Caco-2 (cell line): Measurements from ENCODE around the gene CACNA1G. TPM values are rescaled to one million over a fixed set of nuclear protein-coding genes. Genes with fewer than 3 reads are reported as not detected.

Source experiments
- BruUV-seq: library from RNA; stranded (reverse); fragments of 400-500 nt; replicated peaks from 2 replicates; lab custom pipeline; 2021; lab: Mats Ljungman, UMichigan
- CTCF ChIA-PET: fragments of 300-600 bp; sonication (Branson Sonifier 250); formaldehyde crosslinking; loops from one replicate; lab custom pipeline; 2022; ENCODE audit warnings: antibody characterized with exemption; lab: Charles Lee
- POLR2A ChIA-PET: fragments of 300-600 bp; sonication (Branson Sonifier 250); formaldehyde crosslinking; loops from one replicate; lab custom pipeline; 2022; ENCODE audit warnings: antibody characterized with exemption; lab: Charles Lee
- DNase-seq, 2 experiments: peaks; one replicate each; pipeline versions ENCODE4 v3.0.0 to v3.0.0-alpha.2; 2020 to 2022
- H3K27me3 ChIP-seq: replicated peaks from 2 replicates; pipeline ENCODE4 v1.6.0; 2011; ENCODE audit warnings: low read length; ENCODE audit not compliant: control insufficient read depth, insufficient read depth
- H3K36me3 ChIP-seq: 2 replicates; pipeline ENCODE4 v1.5.1; 2011; ENCODE audit warnings: low read length; ENCODE audit not compliant: control insufficient read depth, insufficient read depth
- H3K4me1 ChIP-seq: fragments of 250-450 bp; sonication (Bioruptor Pico); 2 replicates; pipeline ENCODE4 v1.5.1; 2020; ENCODE audit warnings: mild to moderate bottlenecking
- H3K4me3 ChIP-seq: 2 replicates; pipeline ENCODE4 v1.5.1; 2011; ENCODE audit warnings: low read depth, mild to moderate bottlenecking, control low read depth, low read length
- H3K9me3 ChIP-seq: fragments of 250-450 bp; sonication (Bioruptor Pico); 2 replicates; pipeline ENCODE4 v1.5.1; 2020; ENCODE audit warnings: mild to moderate bottlenecking, moderate library complexity
- H3K27ac Mint-ChIP-seq: one replicate; pipeline ENCODE4 v1.8.0; 2022; ENCODE audit warnings: mixed read lengths; ENCODE audit not compliant: unreplicated experiment
- H3K27me3 Mint-ChIP-seq: one replicate; pipeline ENCODE4 v1.8.0; 2022; ENCODE audit warnings: mixed read lengths; ENCODE audit not compliant: insufficient read depth, unreplicated experiment
- H3K36me3 Mint-ChIP-seq: one replicate; pipeline ENCODE4 v1.8.0; 2022; ENCODE audit warnings: mild to moderate bottlenecking, mixed read lengths; ENCODE audit not compliant: insufficient read depth, unreplicated experiment
- H3K4me1 Mint-ChIP-seq: one replicate; pipeline ENCODE4 v1.8.0; 2022; ENCODE audit warnings: low read depth, mixed read lengths; ENCODE audit not compliant: unreplicated experiment
- H3K4me3 Mint-ChIP-seq: one replicate; pipeline ENCODE4 v1.8.0; 2022; ENCODE audit warnings: mild to moderate bottlenecking, moderate library complexity, mixed read lengths; ENCODE audit not compliant: unreplicated experiment
- H3K9me3 Mint-ChIP-seq: one replicate; pipeline ENCODE4 v1.8.0; 2022; ENCODE audit warnings: mixed read lengths; ENCODE audit not compliant: unreplicated experiment
- CTCF ChIP-seq, 2 experiments: fragments of 200-600 bp in 1 of 2; IDR thresholded peaks; 1 replicate in 1 of 2; 2 replicates in 1 of 2; pipeline versions ENCODE4 v1.5.1 to v1.8.0; 2011 to 2022; ENCODE audit warnings: antibody characterized with exemption in 1 of 2, control low read depth in 1 of 2, inconsistent platforms in 1 of 2, low read depth in 1 of 2, low read length in 1 of 2, mild to moderate bottlenecking in 1 of 2, moderate library complexity in 1 of 2; ENCODE audit not compliant: insufficient read depth in 1 of 2, severe bottlenecking in 1 of 2, unreplicated experiment in 1 of 2
- intact Hi-C: fragments of 100-400 bp; cut with micrococcal nuclease; formaldehyde crosslinking; loops from one replicate; pipeline ENCODE4 v1.10.0; 2022; ENCODE audit not compliant: unreplicated experiment
- total RNA-seq: library from RNA; stranded (reverse); gene quantifications from 2 replicates; pipeline ENCODE4 v1.2.3, GENCODE V29; 2022

CACNA1G gene
- total RNA-seq, 1 experiment from 2014 or later, result 1.4 TPM

GRCh38 chr17:50522766-50523165, 37.7 kb upstream of the CACNA1G start:
- Histone ChIP-seq H3K9me3 (no peaks in the 10 kb centered on the region), H3K4me3 (no peak overlapping the region), H3K36me3 (no peaks in the 10 kb centered on the region), H3K4me1 (peaks cover 26% of the 10 kb centered on the region), H3K27me3 (no peaks in the 10 kb centered on the region)
- no peak for TF ChIP-seq CTCF (IDR thresholded peaks at IDR 0.05; ENCODE audit: insufficient read depth in 1 of 2, low read depth in 1 of 2, low read length in 1 of 2, severe bottlenecking in 1 of 2, unreplicated experiment in 1 of 2)
- no peaks in the 10 kb centered on the region for H3K36me3 Mint-ChIP-seq
- ChIA-PET CTCF (interaction anchor here (0.8 to 2.2 kb wide), 10 partner anchors 9 to 173 kb away, joined by 3 to 13 read pairs (median 4); partner anchors contain the start of gene EPN3), POLR2A (interaction anchor here (0.5 to 1.5 kb wide), 2 partner anchors 19 to 54 kb away, joined by 5 to 6 read pairs; partner anchors contain the start of gene CHAD)
- peaks cover 26% of the 10 kb centered on the region for H3K4me1 Mint-ChIP-seq
- BruUV-seq, result no TSS peak
- peak overlapping the region; percentile 17 for H3K27ac Mint-ChIP-seq
- H3K27me3 Mint-ChIP-seq, result no peaks in the 10 kb centered on the region
- DNase-seq, result no peak
- no peaks in the 10 kb centered on the region for H3K9me3 Mint-ChIP-seq
- intact Hi-C loops, result loop anchor here (1.0 kb wide), 1 partner anchor 21 kb away; no protein-coding TSS in a partner anchor
- no peak overlapping the region for H3K4me3 Mint-ChIP-seq

GRCh38 chr17:50523208-50523607, 37.3 kb upstream of the CACNA1G start:
- peak in 1 of 2 experiments; percentile 60 for TF ChIP-seq CTCF (IDR thresholded peaks at IDR 0.05; ENCODE audit: insufficient read depth in 1 of 2, low read depth in 1 of 2, low read length in 1 of 2, severe bottlenecking in 1 of 2, unreplicated experiment in 1 of 2)
- Histone ChIP-seq H3K27me3 (no peaks in the 10 kb centered on the region), H3K9me3 (no peaks in the 10 kb centered on the region), H3K4me1 (peaks cover 23% of the 10 kb centered on the region), H3K36me3 (no peaks in the 10 kb centered on the region), H3K4me3 (no peak overlapping the region)
- Mint-ChIP-seq H3K36me3 (no peaks in the 10 kb centered on the region), H3K4me3 (no peak overlapping the region), H3K27ac (peak overlapping the region; percentile 17), H3K27me3 (no peaks in the 10 kb centered on the region), H3K9me3 (no peaks in the 10 kb centered on the region), H3K4me1 (peaks cover 26% of the 10 kb centered on the region)
- DNase-seq, result peak; percentile 88 to 94
- no TSS peak for BruUV-seq
- POLR2A ChIA-PET, result interaction anchor here (0.5 to 1.5 kb wide), 2 partner anchors 19 to 55 kb away, joined by 5 to 6 read pairs; partner anchors contain the start of gene CHAD
- CTCF ChIA-PET, result interaction anchor here (0.7 to 2.2 kb wide), 11 partner anchors 9 to 172 kb away, joined by 3 to 13 read pairs (median 4); partner anchors contain the start of gene EPN3
- intact Hi-C loops, result loop anchor here (1.0 kb wide), 1 partner anchor 20 kb away; no protein-coding TSS in a partner anchor

GRCh38 chr17:50524838-50525237, 35.7 kb upstream of the CACNA1G start:
- no peaks in the 10 kb centered on the region for H3K9me3 ChIP-seq
- H3K4me3 ChIP-seq, result no peak overlapping the region
- DNase-seq, result no peak
- CTCF ChIA-PET, result interaction anchor here (0.9 to 1.3 kb wide), 3 partner anchors 18 to 101 kb away, joined by 3 to 9 read pairs (median 5); no protein-coding TSS in a partner anchor
- H3K4me1 Mint-ChIP-seq, result peaks cover 26% of the 10 kb centered on the region
- no peaks in the 10 kb centered on the region for H3K9me3 Mint-ChIP-seq
- no peaks in the 10 kb centered on the region for H3K27me3 Mint-ChIP-seq
- H3K27me3 ChIP-seq, result no peaks in the 10 kb centered on the region
- H3K27ac Mint-ChIP-seq, result no peak overlapping the region
- POLR2A ChIA-PET, result no interaction called here
- BruUV-seq, result no TSS peak
- peaks cover 23% of the 10 kb centered on the region for H3K4me1 ChIP-seq
- no peak for TF ChIP-seq CTCF (IDR thresholded peaks at IDR 0.05; ENCODE audit: insufficient read depth in 1 of 2, low read depth in 1 of 2, low read length in 1 of 2, severe bottlenecking in 1 of 2, unreplicated experiment in 1 of 2)
- no peaks in the 10 kb centered on the region for H3K36me3 ChIP-seq
- H3K4me3 Mint-ChIP-seq, result no peak overlapping the region
- no peaks in the 10 kb centered on the region for H3K36me3 Mint-ChIP-seq
- intact Hi-C loops, result no loop called here
